SK-N-SH treated with all-trans-retinoic acid at 6 μM for 48 hours (cell line): ENCODE results near the gene PLCB4.

Experiments
- ATAC-seq: fragments of 200-7000 bp; cut with Tn5 transposase; 3 replicates; pipeline ENCODE4 v1.9.1; 2020; ENCODE audit warnings: mild to moderate bottlenecking, moderate library complexity
- ARNTL ChIP-seq: fragments of 450-650 bp; formaldehyde crosslinking; IDR thresholded peaks from 2 replicates; pipeline ENCODE4 v1.5.0; 2020; ENCODE audit warnings: low read depth, mild to moderate bottlenecking, moderate library complexity, borderline replicate concordance
- BACH2 ChIP-seq: fragments of 250-450 bp; sonication (Bioruptor Pico); IDR thresholded peaks from 2 replicates; pipeline ENCODE4 v1.9.0; 2021; ENCODE audit warnings: mild to moderate bottlenecking, borderline replicate concordance
- CSDC2 ChIP-seq: fragments of 250-450 bp; sonication (Bioruptor Pico); IDR thresholded peaks from 2 replicates; pipeline ENCODE4 v1.5.0; 2020; ENCODE audit warnings: mild to moderate bottlenecking, moderate library complexity
- CSRNP3 ChIP-seq: fragments of 250-450 bp; sonication (Bioruptor Pico); IDR thresholded peaks from 2 replicates; pipeline ENCODE4 v1.5.1; 2021; ENCODE audit warnings: mild to moderate bottlenecking, moderate library complexity
- ESRRG ChIP-seq: fragments of 250-450 bp; sonication (Bioruptor Pico); IDR thresholded peaks from 2 replicates; pipeline ENCODE4 v1.6.1; 2021; ENCODE audit warnings: mild to moderate bottlenecking
- GLIS3 ChIP-seq: fragments of 250-450 bp; sonication (Bioruptor Pico); IDR thresholded peaks from 2 replicates; pipeline ENCODE4 v1.5.0; 2020; ENCODE audit warnings: mild to moderate bottlenecking, moderate library complexity
- ISL1 ChIP-seq: fragments of 250-450 bp; sonication (Bioruptor Pico); IDR thresholded peaks from 2 replicates; pipeline ENCODE4 v2.1.2; 2022; ENCODE audit warnings: mild to moderate bottlenecking, moderate library complexity
- OSR1 ChIP-seq: fragments of 250-450 bp; sonication (Bioruptor Pico); IDR thresholded peaks from 2 replicates; pipeline ENCODE4 v1.8.0; 2022; ENCODE audit warnings: moderate library complexity, mild to moderate bottlenecking, inconsistent platforms
- PATZ1 ChIP-seq: fragments of 250-450 bp; sonication (Bioruptor Pico); IDR thresholded peaks from 2 replicates; pipeline ENCODE4 v1.8.0; 2020; ENCODE audit warnings: mild to moderate bottlenecking, moderate library complexity, borderline replicate concordance
- PPARA ChIP-seq: fragments of 250-450 bp; sonication (Bioruptor Pico); IDR thresholded peaks from 2 replicates; pipeline ENCODE4 v1.5.0; 2020; ENCODE audit warnings: mild to moderate bottlenecking, borderline replicate concordance
- RARB ChIP-seq: fragments of 250-450 bp; sonication (Bioruptor Pico); IDR thresholded peaks from 2 replicates; pipeline ENCODE4 v1.8.0; 2021; ENCODE audit warnings: mild to moderate bottlenecking, moderate library complexity
- SNAI2 ChIP-seq: fragments of 250-450 bp; sonication (Bioruptor Pico); IDR thresholded peaks from 2 replicates; pipeline ENCODE4 v1.5.0; 2020; ENCODE audit warnings: mild to moderate bottlenecking, moderate library complexity
- TCF4 ChIP-seq: fragments of 250-450 bp; sonication (Bioruptor Pico); IDR thresholded peaks from 2 replicates; pipeline ENCODE4 v1.8.0; 2021; ENCODE audit warnings: mild to moderate bottlenecking, moderate library complexity, borderline replicate concordance
- TOX ChIP-seq: fragments of 250-450 bp; sonication (Bioruptor Pico); IDR thresholded peaks from 2 replicates; pipeline ENCODE4 v1.8.0; 2021; ENCODE audit warnings: mild to moderate bottlenecking, moderate library complexity, borderline replicate concordance
- TSHZ2 ChIP-seq: fragments of 250-450 bp; sonication (Bioruptor Pico); IDR thresholded peaks from 2 replicates; pipeline ENCODE4 v1.5.0; 2020; ENCODE audit warnings: mild to moderate bottlenecking, moderate library complexity
- ZC3H10 ChIP-seq: fragments of 250-450 bp; sonication (Bioruptor Pico); IDR thresholded peaks from 2 replicates; pipeline ENCODE4 v1.5.1; 2021; ENCODE audit warnings: mild to moderate bottlenecking, moderate library complexity
- ZFP3 ChIP-seq: fragments of 250-450 bp; sonication (Bioruptor Pico); IDR thresholded peaks from 2 replicates; pipeline ENCODE4 v1.5.0; 2020; ENCODE audit warnings: mild to moderate bottlenecking, moderate library complexity
- ZFP30 ChIP-seq: fragments of 450-650 bp; formaldehyde crosslinking; IDR thresholded peaks from 2 replicates; pipeline ENCODE4 v1.5.0; 2022; ENCODE audit warnings: mild to moderate bottlenecking, moderate library complexity
- ZNF565 ChIP-seq: fragments of 450-650 bp; formaldehyde crosslinking; conservative IDR thresholded peaks from 2 replicates; pipeline ENCODE4 v1.5.0; 2020; ENCODE audit warnings: low read depth, mild to moderate bottlenecking, moderate library complexity
- ZNF70 ChIP-seq: fragments of 450-650 bp; formaldehyde crosslinking; IDR thresholded peaks from 2 replicates; pipeline ENCODE4 v1.5.0; 2020; ENCODE audit warnings: mild to moderate bottlenecking, moderate library complexity
- ZNF8 ChIP-seq: fragments of 450-650 bp; formaldehyde crosslinking; IDR thresholded peaks from 2 replicates; pipeline ENCODE4 v1.5.0; 2020; ENCODE audit warnings: mild to moderate bottlenecking, moderate library complexity

PLCB4 gene

GRCh38 chr20:9269280-9269971, 200.5 kb downstream of the PLCB4 start:
- peak; percentile 68 for ATAC-seq
- TF ChIP-seq ZNF8 (no peak), TSHZ2 (CRISPR knock-in tag) (no peak), ZNF565 (CRISPR knock-in tag) (no peak), ISL1 (CRISPR knock-in tag) (peak; percentile 19; the same call in 1 of the 2 replicates)

DNA sequence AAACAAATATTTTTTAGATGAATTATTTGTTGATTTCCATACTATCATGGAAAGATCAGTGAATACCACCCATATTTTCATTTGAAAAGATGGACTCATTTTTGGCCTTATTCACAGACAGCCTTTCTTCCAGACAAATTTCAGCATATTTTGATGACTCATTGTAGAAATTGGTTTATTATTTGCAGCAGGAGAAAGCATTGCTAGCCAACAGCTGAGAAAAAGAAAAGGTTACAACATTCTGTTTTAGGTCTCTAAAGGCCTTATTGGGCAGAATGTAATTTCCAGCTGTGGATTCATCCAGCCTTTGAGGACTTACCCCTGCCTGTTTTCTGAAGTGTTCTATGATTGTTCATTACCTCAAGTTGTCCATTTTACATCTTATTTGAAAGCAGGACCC, 201.9 kb downstream of the PLCB4 start:
- peak; percentile 55; the same call in 1 of the 2 replicates for TF ChIP-seq ISL1 (CRISPR knock-in tag)
- TF ChIP-seq ZFP3: no peak
- peak; percentile 88 for ATAC-seq

- ATAC-seq: no peak
- no peak for TF ChIP-seq OSR1 (CRISPR knock-in tag)
- no peak for TF ChIP-seq PATZ1 (CRISPR knock-in tag)
- no peak for TF ChIP-seq RARB
- no peak for TF ChIP-seq TOX (CRISPR knock-in tag)
Observed at GRCh38 chr20:9276966-9277468, 208.1 kb downstream of the PLCB4 start.

DNA sequence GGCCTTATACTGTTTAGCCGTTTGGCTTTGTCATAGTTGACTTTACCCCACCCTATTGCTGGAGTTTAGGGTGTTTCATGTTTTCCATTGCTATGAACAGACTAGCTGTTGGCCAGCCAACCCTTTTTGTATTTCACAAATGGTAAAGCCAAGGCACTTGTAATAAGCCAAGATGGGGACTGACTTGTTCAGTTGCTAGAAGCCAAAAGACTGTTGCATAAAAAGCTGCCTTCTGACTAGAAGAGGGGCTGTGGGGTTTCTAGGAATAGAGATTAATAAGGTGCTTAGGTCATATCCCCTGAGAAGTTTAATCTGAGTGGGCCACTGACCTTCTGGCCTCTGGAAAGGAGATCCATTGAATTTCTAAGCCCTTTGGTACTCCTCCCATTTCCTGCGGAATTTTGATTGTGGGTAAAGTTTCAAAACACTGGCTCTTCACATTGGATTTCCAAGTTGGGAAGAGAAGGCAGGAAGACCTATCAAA, 211.1 kb downstream of the PLCB4 start:
- no peak for ATAC-seq
- TF ChIP-seq GLIS3 (CRISPR knock-in tag) (no peak), ISL1 (CRISPR knock-in tag) (no peak), SNAI2 (CRISPR knock-in tag) (no peak), ARNTL (CRISPR knock-in tag) (no peak), PPARA (no peak), CSDC2 (CRISPR knock-in tag) (no peak), ZC3H10 (CRISPR knock-in tag) (no peak), TOX (CRISPR knock-in tag) (no peak), ESRRG (CRISPR knock-in tag) (no peak), OSR1 (CRISPR knock-in tag) (no peak), CSRNP3 (CRISPR knock-in tag) (no peak), TCF4 (no peak), ZNF70 (no peak), PATZ1 (CRISPR knock-in tag) (no peak), ZFP30 (CRISPR knock-in tag) (no peak), BACH2 (CRISPR knock-in tag) (no peak), RARB (no peak), TSHZ2 (CRISPR knock-in tag) (no peak)
